GM18861 (cell line): ENCODE measurements around the gene ALOX5AP.

Experiments
- ATAC-seq: cut with Tn5 transposase; IDR thresholded peaks from one replicate; pipeline ENCODE4 v1.9.1; 2021; ENCODE audit not compliant: unreplicated experiment

ALOX5AP gene

GRCh38 chr13:30714629-30715371, 20.5 kb upstream of the ALOX5AP start:
- ATAC-seq = no peak

GRCh38 chr13:30715372-30715756, 20.0 kb upstream of the ALOX5AP start:
- no peak for ATAC-seq

- no peak for ATAC-seq
Observed at GRCh38 chr13:30715837-30716236, 19.5 kb upstream of the ALOX5AP start.

GRCh38 chr13:30718661-30719524, 16.4 kb upstream of the ALOX5AP start:
- no peak for ATAC-seq

GRCh38 chr13:30719525-30719914, 15.8 kb upstream of the ALOX5AP start:
- ATAC-seq = no peak

GRCh38 chr13:30720172-30720869, 15.0 kb upstream of the ALOX5AP start:
- peak; percentile 81 for ATAC-seq

- ATAC-seq = no peak
Observed at GRCh38 chr13:30721936-30722335, 13.4 kb upstream of the ALOX5AP start.

- ATAC-seq = no peak
Observed at GRCh38 chr13:30722361-30722760, 13.0 kb upstream of the ALOX5AP start.

GRCh38 chr13:30724778-30725177, 10.6 kb upstream of the ALOX5AP start:
- no peak for ATAC-seq

GRCh38 chr13:30725326-30726085, 9.8 kb upstream of the ALOX5AP start:
- ATAC-seq = no peak

GRCh38 chr13:30726192-30726591, 9.2 kb upstream of the ALOX5AP start:
- ATAC-seq = no peak

- no peak for ATAC-seq
Observed at GRCh38 chr13:30727491-30728355, 7.6 kb upstream of the ALOX5AP start.

GRCh38 chr13:30729801-30730200, 5.5 kb upstream of the ALOX5AP start:
- ATAC-seq = no peak

- ATAC-seq = no peak
Observed at GRCh38 chr13:30730526-30730925, 4.8 kb upstream of the ALOX5AP start.

GRCh38 chr13:30731361-30732045, 3.8 kb upstream of the ALOX5AP start:
- ATAC-seq = no peak

GRCh38 chr13:30732046-30732390, 3.3 kb upstream of the ALOX5AP start:
- no peak for ATAC-seq

- no peak for ATAC-seq
Observed at GRCh38 chr13:30734439-30734838, 904 bp upstream of the ALOX5AP start.

GRCh38 chr13:30735872-30736175, 481 bp downstream of the ALOX5AP start:
- ATAC-seq = no peak

GRCh38 chr13:30736461-30737320, 1.3 kb downstream of the ALOX5AP start:
- no peak for ATAC-seq
